Left lobe of liver (tissue), 1 donor: ENCODE results near the gene FAM168B. TPM values are rescaled to one million over a fixed set of nuclear protein-coding genes. Genes with fewer than 3 reads are reported as not detected.

Experiments
- total RNA-seq: library from RNA; stranded (reverse); gene quantifications from one replicate; pipeline ENCODE4 v1.2.1, GENCODE V29; 2021
- donor health status: DM: no; HTN: yes; CAD: no.

FAM168B gene
- total RNA-seq, 1 donor from 2014 or later, result 39.5 TPM

Other genes with a start within 250 kb of the FAM168B start
- gene PLEKHB2, start 11.9 kb upstream of the FAM168B start, total RNA-seq, result 10.7 TPM
- gene POTEE, start 116.1 kb upstream of the FAM168B start, total RNA-seq, result not detected